ENCODE results near the gene NUP88.

Gene NUP88

DNA sequence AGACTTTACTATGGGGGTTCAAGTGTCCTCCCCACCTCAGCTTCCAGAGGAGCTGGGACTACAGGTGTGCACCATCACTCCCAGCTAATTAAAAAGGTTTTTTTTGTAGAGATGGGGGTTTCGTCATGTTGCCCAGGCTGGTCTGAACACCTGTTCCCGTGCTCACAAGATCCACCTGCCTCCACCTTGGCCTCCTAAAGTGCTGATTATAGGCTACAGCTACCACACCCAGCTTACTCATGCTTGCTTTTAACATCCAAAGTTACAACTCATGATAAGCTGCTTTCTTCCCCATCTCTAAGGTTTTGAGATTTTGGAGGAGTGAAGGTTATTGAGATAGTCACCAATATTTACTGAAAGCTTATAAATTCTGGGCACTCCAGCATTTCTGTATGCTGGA is 2.6 kb downstream of the NUP88 start:
- peaks cover 5% of the 10 kb centered on the region for H3F3A ChIP-seq (ENCODE audit: control insufficient read depth, insufficient read depth)
- H3K36me3 ChIP-seq (ENCODE audit: control insufficient read depth, low read length): peaks cover 86% of the 10 kb centered on the region
- H3K9me2 ChIP-seq (replicated peaks; ENCODE audit: control insufficient read depth, low read length): no peaks in the 10 kb centered on the region
- peak overlapping the region; percentile 90 for H3K4me2 ChIP-seq (ENCODE audit: low read length)
- H3K27me3 ChIP-seq (ENCODE audit: control insufficient read depth, low read length): no peaks in the 10 kb centered on the region
- no peaks in the 10 kb centered on the region for H3K9me3 ChIP-seq (ENCODE audit: control insufficient read depth, insufficient read depth, low read length)
- peak overlapping the region; percentile 93 for H3K4me3 ChIP-seq (ENCODE audit: low read length)
- no peak for TF ChIP-seq EZH2phosphoT487 (IDR thresholded peaks at IDR 0.05; ENCODE audit: borderline replicate concordance, low read length)
- TF ChIP-seq, protein P1, sequence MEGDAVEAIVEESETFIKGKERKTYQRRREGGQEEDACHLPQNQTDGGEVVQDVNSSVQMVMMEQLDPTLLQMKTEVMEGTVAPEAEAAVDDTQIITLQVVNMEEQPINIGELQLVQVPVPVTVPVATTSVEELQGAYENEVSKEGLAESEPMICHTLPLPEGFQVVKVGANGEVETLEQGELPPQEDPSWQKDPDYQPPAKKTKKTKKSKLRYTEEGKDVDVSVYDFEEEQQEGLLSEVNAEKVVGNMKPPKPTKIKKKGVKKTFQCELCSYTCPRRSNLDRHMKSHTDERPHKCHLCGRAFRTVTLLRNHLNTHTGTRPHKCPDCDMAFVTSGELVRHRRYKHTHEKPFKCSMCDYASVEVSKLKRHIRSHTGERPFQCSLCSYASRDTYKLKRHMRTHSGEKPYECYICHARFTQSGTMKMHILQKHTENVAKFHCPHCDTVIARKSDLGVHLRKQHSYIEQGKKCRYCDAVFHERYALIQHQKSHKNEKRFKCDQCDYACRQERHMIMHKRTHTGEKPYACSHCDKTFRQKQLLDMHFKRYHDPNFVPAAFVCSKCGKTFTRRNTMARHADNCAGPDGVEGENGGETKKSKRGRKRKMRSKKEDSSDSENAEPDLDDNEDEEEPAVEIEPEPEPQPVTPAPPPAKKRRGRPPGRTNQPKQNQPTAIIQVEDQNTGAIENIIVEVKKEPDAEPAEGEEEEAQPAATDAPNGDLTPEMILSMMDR (IDR thresholded peaks at IDR 0.05; ENCODE audit: low read depth, low read length, poor library complexity, severe bottlenecking): no peak
- H3K79me2 ChIP-seq (ENCODE audit: control insufficient read depth, low read length): peaks cover 92% of the 10 kb centered on the region
- peak overlapping the region; percentile 9; the same call in 1 of the 2 replicates for H3K27ac ChIP-seq (ENCODE audit: low read depth, low read length)
- peaks cover 16% of the 10 kb centered on the region; the same call in 1 of the 2 replicates for H4K20me1 ChIP-seq (ENCODE audit: control insufficient read depth, insufficient read depth, low read depth, low read length)
- peaks cover 26% of the 10 kb centered on the region for H3K4me1 ChIP-seq (ENCODE audit: control insufficient read depth, low read length)

DNA sequence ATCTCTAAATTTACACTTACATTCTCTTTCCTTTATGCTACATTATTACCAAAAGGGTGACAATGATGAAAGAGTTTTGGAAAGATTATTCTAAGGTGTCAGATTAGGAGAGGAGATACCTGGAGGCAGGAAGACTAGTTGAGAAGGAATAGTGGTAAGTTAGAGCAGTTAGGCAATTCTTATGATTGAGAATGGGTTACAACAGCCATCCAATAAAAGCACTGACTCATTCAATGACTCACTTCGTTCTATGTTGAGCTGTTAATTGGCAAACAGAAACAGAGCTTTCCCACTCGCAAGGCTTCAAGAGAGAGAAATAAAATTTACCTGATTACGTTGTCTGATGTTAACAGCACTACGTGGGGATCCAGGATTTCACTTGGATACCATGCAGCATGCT is 5.8 kb downstream of the NUP88 start:
- Histone ChIP-seq H3K4me2 (ENCODE audit: low read length) (no peak overlapping the region), H3F3A (ENCODE audit: control insufficient read depth, insufficient read depth) (peaks cover 4% of the 10 kb centered on the region), H3K36me3 (ENCODE audit: control insufficient read depth, low read length) (peaks cover 91% of the 10 kb centered on the region), H3K79me2 (ENCODE audit: control insufficient read depth, low read length) (peaks cover 85% of the 10 kb centered on the region), H3K27ac (ENCODE audit: low read depth, low read length) (no peak overlapping the region), H3K9me2 (replicated peaks; ENCODE audit: control insufficient read depth, low read length) (no peaks in the 10 kb centered on the region), H3K4me3 (ENCODE audit: low read length) (no peak overlapping the region), H3K4me1 (ENCODE audit: control insufficient read depth, low read length) (peaks cover 14% of the 10 kb centered on the region), H4K20me1 (ENCODE audit: control insufficient read depth, insufficient read depth, low read depth, low read length) (peaks cover 16% of the 10 kb centered on the region; the same call in 1 of the 2 replicates), H3K27me3 (ENCODE audit: control insufficient read depth, low read length) (no peaks in the 10 kb centered on the region), H3K9me3 (ENCODE audit: control insufficient read depth, insufficient read depth, low read length) (no peaks in the 10 kb centered on the region)
- TF ChIP-seq, protein P1 (IDR thresholded peaks at IDR 0.05; ENCODE audit: low read depth, low read length, poor library complexity, severe bottlenecking): no peak

DNA sequence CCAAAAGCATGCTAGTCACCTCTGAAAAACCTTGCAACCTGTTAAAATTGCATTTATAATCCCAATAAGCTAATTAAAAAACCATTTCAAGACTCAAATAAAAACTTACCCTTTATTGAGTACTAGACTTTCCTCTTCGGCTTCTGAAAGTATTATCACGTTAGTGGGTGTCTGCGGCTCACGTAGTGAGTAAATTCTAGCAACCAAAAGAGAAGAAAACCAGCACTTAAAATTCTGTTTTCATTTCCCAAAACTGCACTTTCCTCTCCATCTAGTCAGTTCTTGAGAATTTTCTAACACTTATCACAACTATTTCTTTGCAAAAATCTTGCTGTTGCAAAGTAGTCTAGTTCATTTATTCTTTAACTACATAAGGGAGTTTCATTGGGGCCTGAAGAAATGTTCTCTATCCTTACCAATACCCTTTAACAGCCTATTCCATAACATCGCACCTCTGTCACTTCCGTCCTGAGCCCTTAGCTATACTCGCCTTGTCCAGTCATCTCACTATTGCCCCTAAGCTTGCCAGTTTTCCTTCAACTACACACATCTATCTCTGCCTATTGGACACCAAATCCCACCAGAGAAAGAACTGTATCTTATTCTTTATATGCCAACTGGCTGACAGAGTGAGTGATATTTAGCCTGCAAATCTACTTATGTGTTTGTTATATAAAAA is 8.7 kb downstream of the NUP88 start:
- Histone ChIP-seq H3K9me2 (replicated peaks; ENCODE audit: control insufficient read depth, low read length) (no peaks in the 10 kb centered on the region), H3K79me2 (ENCODE audit: control insufficient read depth, low read length) (peaks cover 79% of the 10 kb centered on the region), H3K4me1 (ENCODE audit: control insufficient read depth, low read length) (no peaks in the 10 kb centered on the region), H3K27me3 (ENCODE audit: control insufficient read depth, low read length) (no peaks in the 10 kb centered on the region), H4K20me1 (ENCODE audit: control insufficient read depth, insufficient read depth, low read depth, low read length) (peaks cover 7% of the 10 kb centered on the region; the same call in 1 of the 2 replicates), H3K4me2 (ENCODE audit: low read length) (no peak overlapping the region), H3K36me3 (ENCODE audit: control insufficient read depth, low read length) (peaks cover 94% of the 10 kb centered on the region), H3K9me3 (ENCODE audit: control insufficient read depth, insufficient read depth, low read length) (no peaks in the 10 kb centered on the region), H3K27ac (ENCODE audit: low read depth, low read length) (no peak overlapping the region), H3F3A (ENCODE audit: control insufficient read depth, insufficient read depth) (no peaks in the 10 kb centered on the region), H3K4me3 (ENCODE audit: low read length) (no peak overlapping the region)
- TF ChIP-seq EZH2phosphoT487 (IDR thresholded peaks at IDR 0.05; ENCODE audit: borderline replicate concordance, low read length): no peak
- TF ChIP-seq, protein P1 (IDR thresholded peaks at IDR 0.05; ENCODE audit: low read depth, low read length, poor library complexity, severe bottlenecking): no peak
